ENCODE measurements around the gene PAPLN. TPM values are rescaled to one million over a fixed set of nuclear protein-coding genes. Genes with fewer than 3 reads are reported as not detected.

Gene PAPLN
- total and polyA plus RNA-seq, 8 donors = 1.1 to 18.3 (median 2.9) TPM

- peak in 1 of 6 donors; percentile 64 for DNase-seq
- H3K4me1 ChIP-seq = peaks cover 0 to 7% (median 0%) of the 10 kb centered on the region in 3 donors
- no peaks in the 10 kb centered on the region for H3K9me3 ChIP-seq
- intact Hi-C loops (cut with DNase I) = no loop called here
- WGBS, 2 donors = 70 to 71% methylated on average over 18 of the region's 18 CpGs
- no peak overlapping the region for H3K4me3 ChIP-seq
- H3K36me3 ChIP-seq = no peaks in the 10 kb centered on the region
- no peak for TF ChIP-seq CTCF (IDR thresholded peaks at IDR 0.05)
- ATAC-seq = no peak
- H3K27me3 ChIP-seq = no peaks in the 10 kb centered on the region
- no peak overlapping the region for H3K27ac ChIP-seq
- FAIRE-seq = no peak
Measured at GRCh38 chr14:73264885-73265720, 27.8 kb downstream of the PAPLN start.

- 77 to 94% methylated on average over 3 of the region's 3 CpGs for WGBS, 2 donors
- no peak for TF ChIP-seq CTCF (IDR thresholded peaks at IDR 0.05)
- no peak overlapping the region for H3K27ac ChIP-seq
- no peak for ATAC-seq
- DNase-seq = no peak
- no peaks in the 10 kb centered on the region for H3K9me3 ChIP-seq
- H3K27me3 ChIP-seq = no peaks in the 10 kb centered on the region
- H3K36me3 ChIP-seq = no peaks in the 10 kb centered on the region
- intact Hi-C loops (cut with DNase I) = no loop called here
- H3K4me3 ChIP-seq = no peak overlapping the region
- H3K4me1 ChIP-seq = peaks cover 0 to 7% (median 0%) of the 10 kb centered on the region in 3 donors
- FAIRE-seq = no peak
Measured at GRCh38 chr14:73265721-73266046, 28.4 kb downstream of the PAPLN start.

- Histone ChIP-seq H3K27ac (no peak overlapping the region), H3K4me1 (peaks cover 0 to 7% (median 0%) of the 10 kb centered on the region in 3 donors), H3K36me3 (no peaks in the 10 kb centered on the region), H3K4me3 (no peak overlapping the region), H3K9me3 (no peaks in the 10 kb centered on the region), H3K27me3 (no peaks in the 10 kb centered on the region)
- intact Hi-C loops (cut with DNase I) = no loop called here
- ATAC-seq (no peak), DNase-seq (no peak), FAIRE-seq (no peak)
- TF ChIP-seq CTCF (IDR thresholded peaks at IDR 0.05) = no peak
- 82 to 84% methylated on average over 7 of the region's 7 CpGs for WGBS, 2 donors
Measured at GRCh38 chr14:73266317-73266716, 29.0 kb downstream of the PAPLN start.

- H3K9me3 ChIP-seq = no peaks in the 10 kb centered on the region
- FAIRE-seq = no peak
- no peak overlapping the region for H3K4me3 ChIP-seq
- no peak overlapping the region for H3K27ac ChIP-seq
- intact Hi-C loops (cut with DNase I) = no loop called here
- peaks cover 0 to 7% (median 0%) of the 10 kb centered on the region in 3 donors for H3K4me1 ChIP-seq
- H3K36me3 ChIP-seq = no peaks in the 10 kb centered on the region
- no peak for TF ChIP-seq CTCF (IDR thresholded peaks at IDR 0.05)
- H3K27me3 ChIP-seq = no peaks in the 10 kb centered on the region
- ATAC-seq = no peak
- DNase-seq = no peak
- WGBS, 2 donors = 88 to 89% methylated on average over 6 of the region's 6 CpGs
Measured at GRCh38 chr14:73267474-73267873, 30.2 kb downstream of the PAPLN start.

Data from pancreas (tissue), 10 donors.